CD8-positive, alpha-beta memory T cell (primary cell): ENCODE data around the gene SYTL3. TPM values are rescaled to one million over a fixed set of nuclear protein-coding genes. Genes with fewer than 3 reads are reported as not detected.

Source experiments
- CTCF ChIA-PET: fragments of 350-600 bp; sonication (Branson Sonifier 250); formaldehyde crosslinking; loops from one replicate; lab custom pipeline; 2021; ENCODE audit warnings: antibody characterized with exemption; lab: Charles Lee
- POLR2A ChIA-PET: fragments of 350-600 bp; sonication (Branson Sonifier 250); formaldehyde crosslinking; loops from one replicate; lab custom pipeline; 2021; ENCODE audit warnings: antibody characterized with exemption; lab: Charles Lee
- DNase-seq, 5 donors: peaks; one replicate each; pipeline versions ENCODE4 v3.0.0 to v3.0.0-alpha.2; 2020 to 2022; ENCODE audit warnings: mixed read lengths in 1 of 5
- H3K27ac ChIP-seq: one replicate; pipeline ENCODE4 v1.7.0; 2013; ENCODE audit warnings: low read depth, mild to moderate bottlenecking, low read length, moderate library complexity
- H3K27me3 ChIP-seq: 2 replicates; pipeline ENCODE4 v1.7.0; 2013; ENCODE audit warnings: low read length, mild to moderate bottlenecking; ENCODE audit not compliant: insufficient read depth, poor library complexity, severe bottlenecking
- H3K36me3 ChIP-seq: 2 replicates; pipeline ENCODE4 v1.7.0; 2013; ENCODE audit warnings: mild to moderate bottlenecking, low read length, moderate library complexity; ENCODE audit not compliant: insufficient read depth
- H3K4me1 ChIP-seq: 2 replicates; pipeline ENCODE4 v1.7.0; 2013; ENCODE audit warnings: mild to moderate bottlenecking, low read length, moderate library complexity; ENCODE audit not compliant: insufficient read depth
- H3K4me3 ChIP-seq: 2 replicates; pipeline ENCODE4 v1.7.0; 2013; ENCODE audit warnings: mild to moderate bottlenecking, low read length
- H3K9me3 ChIP-seq: 2 replicates; pipeline ENCODE4 v1.7.0; 2013; ENCODE audit warnings: mild to moderate bottlenecking, low read length
- H3K27ac Mint-ChIP-seq, 8 donors: one replicate each; pipeline ENCODE4 v1.8.0; 2020 to 2021; ENCODE audit warnings: mixed read lengths in 8 of 8, mild to moderate bottlenecking in 6 of 8, inconsistent platforms in 3 of 8, moderate library complexity in 3 of 8
- H3K27me3 Mint-ChIP-seq, 2 donors: one replicate each; pipeline ENCODE4 v1.8.0; 2020 to 2021; ENCODE audit warnings: mixed read lengths in 2 of 2, mild to moderate bottlenecking in 1 of 2, moderate library complexity in 1 of 2
- H3K36me3 Mint-ChIP-seq, 3 donors: one replicate each; pipeline ENCODE4 v1.8.0; 2020 to 2021; ENCODE audit warnings: mixed read lengths in 3 of 3, inconsistent platforms in 1 of 3, mild to moderate bottlenecking in 1 of 3
- H3K4me1 Mint-ChIP-seq, 3 donors: one replicate each; pipeline ENCODE4 v1.8.0; 2020 to 2021; ENCODE audit warnings: mixed read lengths in 3 of 3, inconsistent platforms in 1 of 3, mild to moderate bottlenecking in 1 of 3
- H3K4me3 Mint-ChIP-seq, 7 donors: one replicate each; pipeline ENCODE4 v1.8.0; 2020 to 2021; ENCODE audit warnings: mixed read lengths in 7 of 7, mild to moderate bottlenecking in 6 of 7, moderate library complexity in 4 of 7, inconsistent platforms in 2 of 7
- H3K9me3 Mint-ChIP-seq, 5 donors: one replicate each; pipeline ENCODE4 v1.8.0; 2020 to 2022; ENCODE audit warnings: mixed read lengths in 5 of 5, mild to moderate bottlenecking in 3 of 5, moderate library complexity in 2 of 5, inconsistent platforms in 1 of 5
- polyA plus RNA-seq: library from polyadenylated mRNA; unstranded; fragments of 300-500 nt; fragmentation: Illumina TruSeq; gene quantifications from one replicate; pipeline ENCODE4 v1.2.3, GENCODE V29; 2021
- total RNA-seq, 2 experiments: library from RNA; stranded (reverse); gene quantifications; one replicate each; pipeline ENCODE4 v1.2.3, GENCODE V29; 2021

The SYTL3 gene
- total and polyA plus RNA-seq, 3 experiments from 2014 or later: 19.5 to 102 (median 96.6) TPM

- Mint-ChIP-seq H3K4me3 (no peak overlapping the region), H3K27me3 (no peaks in the 10 kb centered on the region), H3K9me3 (peaks cover 0 to 1% (median 0%) of the 10 kb centered on the region in 5 donors), H3K4me1 (peaks cover 15 to 31% (median 17%) of the 10 kb centered on the region in 3 donors), H3K36me3 (peaks cover 21 to 94% (median 21%) of the 10 kb centered on the region in 3 donors), H3K27ac (peak overlapping the region in 7 of 8 donors; percentile 63 to 86 (median 85))
- H3K4me3 ChIP-seq: no peak overlapping the region
- CTCF ChIA-PET: no interaction called here
- no peaks in the 10 kb centered on the region for H3K9me3 ChIP-seq
- peaks cover 42% of the 10 kb centered on the region for H3K36me3 ChIP-seq
- no peaks in the 10 kb centered on the region for H3K27me3 ChIP-seq
- H3K4me1 ChIP-seq: no peaks in the 10 kb centered on the region
- POLR2A ChIA-PET: no interaction called here
- DNase-seq: no peak
- H3K27ac ChIP-seq: no peak overlapping the region
These were observed 24.0 kb upstream of the SYTL3 start for GRCh38 chr6:158625881-158626305.

- Histone ChIP-seq H3K36me3 (peaks cover 37% of the 10 kb centered on the region), H3K27ac (no peak overlapping the region), H3K4me3 (no peak overlapping the region), H3K4me1 (no peaks in the 10 kb centered on the region), H3K27me3 (no peaks in the 10 kb centered on the region), H3K9me3 (no peaks in the 10 kb centered on the region)
- H3K27ac Mint-ChIP-seq: peak overlapping the region; percentile 13 to 93 (median 86)
- no peaks in the 10 kb centered on the region for H3K27me3 Mint-ChIP-seq
- CTCF ChIA-PET: no interaction called here
- peaks cover 24 to 94% (median 26%) of the 10 kb centered on the region in 3 donors for H3K36me3 Mint-ChIP-seq
- peaks cover 0 to 1% (median 0%) of the 10 kb centered on the region in 5 donors for H3K9me3 Mint-ChIP-seq
- H3K4me3 Mint-ChIP-seq: no peak overlapping the region
- H3K4me1 Mint-ChIP-seq: peaks cover 20 to 38% (median 23%) of the 10 kb centered on the region in 3 donors
- no peak for DNase-seq
- POLR2A ChIA-PET: no interaction called here
These were observed 23.3 kb upstream of the SYTL3 start for GRCh38 chr6:158626360-158627167.

- Histone ChIP-seq H3K4me3 (no peak overlapping the region), H3K4me1 (no peaks in the 10 kb centered on the region), H3K36me3 (peaks cover 36% of the 10 kb centered on the region), H3K9me3 (no peaks in the 10 kb centered on the region), H3K27me3 (no peaks in the 10 kb centered on the region), H3K27ac (no peak overlapping the region)
- ChIA-PET CTCF (no interaction called here), POLR2A (no interaction called here)
- Mint-ChIP-seq H3K27ac (peak overlapping the region; percentile 13 to 91 (median 86)), H3K36me3 (peaks cover 25 to 94% (median 31%) of the 10 kb centered on the region in 3 donors), H3K27me3 (no peaks in the 10 kb centered on the region), H3K4me3 (no peak overlapping the region), H3K9me3 (peaks cover 0 to 1% (median 0%) of the 10 kb centered on the region in 5 donors), H3K4me1 (peaks cover 24 to 43% (median 29%) of the 10 kb centered on the region in 3 donors)
- peak in 1 of 5 donors; percentile 21 for DNase-seq
These were observed 22.5 kb upstream of the SYTL3 start for GRCh38 chr6:158627168-158627939.

GRCh38 chr6:158627940-158628211, 22.0 kb upstream of the SYTL3 start:
- Mint-ChIP-seq H3K27ac (peak overlapping the region in 7 of 8 donors; percentile 13 to 91 (median 85)), H3K9me3 (peaks cover 0 to 1% (median 0%) of the 10 kb centered on the region in 5 donors), H3K27me3 (no peaks in the 10 kb centered on the region), H3K4me1 (peaks cover 23 to 43% (median 30%) of the 10 kb centered on the region in 3 donors), H3K36me3 (peaks cover 25 to 92% (median 31%) of the 10 kb centered on the region in 3 donors), H3K4me3 (no peak overlapping the region)
- Histone ChIP-seq H3K4me1 (no peaks in the 10 kb centered on the region), H3K4me3 (no peak overlapping the region), H3K27me3 (no peaks in the 10 kb centered on the region), H3K27ac (no peak overlapping the region), H3K36me3 (peaks cover 32% of the 10 kb centered on the region), H3K9me3 (no peaks in the 10 kb centered on the region)
- DNase-seq: peak in 1 of 5 donors; percentile 41
- ChIA-PET CTCF (interaction anchor here (0.9 kb wide), 1 partner anchor 13 kb away, joined by 3 read pairs; no protein-coding TSS in a partner anchor), POLR2A (no interaction called here)

GRCh38 chr6:158628542-158628941, 21.3 kb upstream of the SYTL3 start:
- Histone ChIP-seq H3K27me3 (no peaks in the 10 kb centered on the region), H3K27ac (no peak overlapping the region), H3K9me3 (no peaks in the 10 kb centered on the region), H3K4me3 (no peak overlapping the region), H3K4me1 (no peaks in the 10 kb centered on the region), H3K36me3 (peaks cover 32% of the 10 kb centered on the region)
- Mint-ChIP-seq H3K4me1 (peaks cover 23 to 45% (median 30%) of the 10 kb centered on the region in 3 donors), H3K4me3 (no peak overlapping the region), H3K27me3 (no peaks in the 10 kb centered on the region), H3K27ac (peak overlapping the region in 1 of 8 donors; percentile 83), H3K36me3 (peaks cover 25 to 91% (median 32%) of the 10 kb centered on the region in 3 donors), H3K9me3 (peaks cover 0 to 1% (median 0%) of the 10 kb centered on the region in 5 donors)
- CTCF ChIA-PET: interaction anchor here (0.8 to 1.0 kb wide), 4 partner anchors 12 to 69 kb away, joined by 3 to 5 read pairs (median 3); no protein-coding TSS in a partner anchor
- POLR2A ChIA-PET: no interaction called here
- peak in 1 of 5 donors; percentile 34 for DNase-seq

GRCh38 chr6:158629367-158630221, 20.3 kb upstream of the SYTL3 start:
- H3K27ac ChIP-seq: no peak overlapping the region
- peak overlapping the region in 1 of 7 donors; percentile 70 for H3K4me3 Mint-ChIP-seq
- H3K27me3 ChIP-seq: no peaks in the 10 kb centered on the region
- H3K36me3 Mint-ChIP-seq: peaks cover 25 to 81% (median 32%) of the 10 kb centered on the region in 3 donors
- peaks cover 32% of the 10 kb centered on the region for H3K36me3 ChIP-seq
- POLR2A ChIA-PET: no interaction called here
- peaks cover 4% of the 10 kb centered on the region for H3K4me1 ChIP-seq
- H3K4me3 ChIP-seq: no peak overlapping the region
- H3K9me3 Mint-ChIP-seq: peaks cover 0 to 1% (median 0%) of the 10 kb centered on the region in 5 donors
- CTCF ChIA-PET: interaction anchor here (0.8 to 2.5 kb wide), 8 partner anchors 14 to 68 kb away, joined by 3 to 11 read pairs (median 3); no protein-coding TSS in a partner anchor
- H3K4me1 Mint-ChIP-seq: peaks cover 28 to 52% (median 37%) of the 10 kb centered on the region in 3 donors
- H3K27me3 Mint-ChIP-seq: no peaks in the 10 kb centered on the region
- H3K9me3 ChIP-seq: no peaks in the 10 kb centered on the region
- peak in 2 of 5 donors; percentile 39 to 55 for DNase-seq
- H3K27ac Mint-ChIP-seq: peak overlapping the region; percentile 22 to 94 (median 71)

GRCh38 chr6:158630938-158631616, 18.8 kb upstream of the SYTL3 start:
- peak overlapping the region; percentile 44 to 96 (median 86) for H3K27ac Mint-ChIP-seq
- H3K9me3 ChIP-seq: no peaks in the 10 kb centered on the region
- no peak overlapping the region for H3K4me3 ChIP-seq
- no peak overlapping the region for H3K4me3 Mint-ChIP-seq
- peak in 1 of 5 donors; percentile 36 for DNase-seq
- ChIA-PET CTCF (interaction anchor here (0.6 to 2.5 kb wide), 5 partner anchors 10 to 469 kb away, joined by 3 to 11 read pairs (median 4); no protein-coding TSS in a partner anchor), POLR2A (interaction anchor here (1.0 kb wide), 1 partner anchor 10 kb away, joined by 4 read pairs; no protein-coding TSS in a partner anchor)
- no peaks in the 10 kb centered on the region for H3K27me3 ChIP-seq
- peaks cover 16 to 78% (median 32%) of the 10 kb centered on the region in 3 donors for H3K36me3 Mint-ChIP-seq
- peaks cover 0 to 1% (median 0%) of the 10 kb centered on the region in 5 donors for H3K9me3 Mint-ChIP-seq
- H3K27ac ChIP-seq: no peak overlapping the region
- peaks cover 39 to 67% (median 48%) of the 10 kb centered on the region in 3 donors for H3K4me1 Mint-ChIP-seq
- H3K4me1 ChIP-seq: peaks cover 16% of the 10 kb centered on the region
- H3K36me3 ChIP-seq: peaks cover 27% of the 10 kb centered on the region
- H3K27me3 Mint-ChIP-seq: no peaks in the 10 kb centered on the region
